Effector memory CD4-positive, alpha-beta T cell (primary cell): Measurements from ENCODE around the gene TTC21A.

ENCODE experiments used
- DNase-seq, 3 donors: peaks; one replicate each; pipeline ENCODE4 v3.0.0-alpha.2; 2020
- H3K27ac ChIP-seq: 2 replicates; pipeline ENCODE4 v1.7.0; 2013; ENCODE audit warnings: mild to moderate bottlenecking, low read length, moderate library complexity; ENCODE audit not compliant: insufficient read depth, poor library complexity, severe bottlenecking
- H3K27me3 ChIP-seq: replicated peaks from 2 replicates; pipeline ENCODE4 v1.7.0; 2013; ENCODE audit warnings: mild to moderate bottlenecking, low read length; ENCODE audit not compliant: insufficient read depth, control insufficient read depth, poor library complexity, severe bottlenecking
- H3K36me3 ChIP-seq: 2 replicates; pipeline ENCODE4 v1.7.0; 2013; ENCODE audit warnings: mild to moderate bottlenecking, low read length, moderate library complexity; ENCODE audit not compliant: control insufficient read depth, insufficient read depth
- H3K4me1 ChIP-seq: 2 replicates; pipeline ENCODE4 v1.7.0; 2013; ENCODE audit warnings: low read length, mild to moderate bottlenecking; ENCODE audit not compliant: control insufficient read depth, insufficient read depth, poor library complexity, severe bottlenecking
- H3K4me3 ChIP-seq: 2 replicates; pipeline ENCODE4 v1.7.0; 2013; ENCODE audit warnings: low read length, low read depth, mild to moderate bottlenecking; ENCODE audit not compliant: insufficient read depth, poor library complexity, severe bottlenecking
- H3K9me3 ChIP-seq: 2 replicates; pipeline ENCODE4 v1.7.0; 2013; ENCODE audit warnings: mild to moderate bottlenecking, low read length, moderate library complexity; ENCODE audit not compliant: control insufficient read depth

TTC21A gene

DNA sequence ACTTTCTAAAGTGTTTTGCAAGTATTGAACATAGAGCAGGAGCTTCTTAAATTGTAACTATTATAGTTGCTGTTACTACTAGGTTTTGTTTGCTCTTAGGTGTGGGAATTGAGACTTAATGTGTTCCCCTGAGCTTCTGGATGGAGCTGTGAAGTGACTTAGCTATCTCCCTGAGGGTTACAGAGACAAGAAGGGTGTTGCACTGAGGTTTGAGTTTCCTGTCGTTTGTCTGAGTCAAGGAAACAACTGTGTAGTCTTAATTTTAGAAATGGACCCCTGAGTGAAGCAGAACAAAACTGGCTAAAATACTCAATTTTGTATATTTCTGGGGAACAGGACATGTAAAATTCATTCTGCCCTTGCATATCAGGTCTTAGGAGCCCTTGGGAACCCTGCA lies 20.4 kb downstream of the TTC21A start:
- no peak overlapping the region for H3K27ac ChIP-seq
- H3K27me3 ChIP-seq = no peaks in the 10 kb centered on the region
- H3K4me3 ChIP-seq = no peak overlapping the region
- no peaks in the 10 kb centered on the region for H3K36me3 ChIP-seq
- H3K9me3 ChIP-seq = no peaks in the 10 kb centered on the region
- peaks cover 17% of the 10 kb centered on the region for H3K4me1 ChIP-seq
- DNase-seq = no peak

DNA sequence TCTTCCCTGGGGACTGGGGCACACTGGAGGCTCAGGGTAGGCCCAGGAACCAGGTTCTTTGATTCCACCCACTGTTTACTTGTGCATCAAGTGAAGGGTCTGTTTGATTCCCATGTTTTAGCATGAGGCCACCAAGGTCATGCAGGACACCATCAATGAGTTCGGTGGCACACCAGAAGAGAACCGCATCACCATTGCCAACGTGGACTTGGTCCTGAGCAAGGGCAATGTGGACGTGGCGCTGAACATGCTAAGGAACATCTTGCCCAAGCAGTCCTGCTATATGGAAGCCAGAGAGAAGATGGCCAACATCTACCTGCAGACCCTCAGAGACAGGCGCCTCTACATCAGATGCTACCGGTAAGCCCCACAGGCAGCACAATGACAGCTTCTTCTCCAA lies 21.5 kb downstream of the TTC21A start:
- no peaks in the 10 kb centered on the region for H3K27me3 ChIP-seq
- DNase-seq = no peak
- no peaks in the 10 kb centered on the region for H3K9me3 ChIP-seq
- H3K27ac ChIP-seq = no peak overlapping the region
- no peak overlapping the region for H3K4me3 ChIP-seq
- H3K36me3 ChIP-seq = no peaks in the 10 kb centered on the region
- peaks cover 17% of the 10 kb centered on the region for H3K4me1 ChIP-seq

DNA sequence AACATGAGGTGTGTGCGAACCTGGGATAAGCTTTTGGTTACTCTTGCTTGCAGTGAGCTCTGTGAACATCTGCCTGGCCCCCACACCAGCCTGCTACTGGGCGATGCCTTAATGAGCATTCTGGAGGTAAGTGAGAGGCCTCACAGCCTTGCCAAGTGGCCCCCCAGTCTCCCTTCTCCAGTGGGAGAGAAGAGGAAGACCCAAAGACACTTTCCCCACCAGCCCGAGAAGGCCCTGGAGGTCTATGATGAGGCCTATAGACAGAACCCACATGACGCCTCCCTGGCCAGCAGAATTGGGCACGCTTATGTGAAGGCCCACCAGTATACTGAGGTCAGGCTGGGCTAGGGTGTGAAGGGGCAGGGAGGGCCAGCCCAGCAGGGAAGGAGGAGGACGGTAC lies 22.5 kb downstream of the TTC21A start:
- Histone ChIP-seq H3K4me1 (peaks cover 17% of the 10 kb centered on the region), H3K4me3 (no peak overlapping the region), H3K36me3 (no peaks in the 10 kb centered on the region), H3K27ac (no peak overlapping the region), H3K9me3 (no peaks in the 10 kb centered on the region), H3K27me3 (no peaks in the 10 kb centered on the region)
- no peak for DNase-seq

DNA sequence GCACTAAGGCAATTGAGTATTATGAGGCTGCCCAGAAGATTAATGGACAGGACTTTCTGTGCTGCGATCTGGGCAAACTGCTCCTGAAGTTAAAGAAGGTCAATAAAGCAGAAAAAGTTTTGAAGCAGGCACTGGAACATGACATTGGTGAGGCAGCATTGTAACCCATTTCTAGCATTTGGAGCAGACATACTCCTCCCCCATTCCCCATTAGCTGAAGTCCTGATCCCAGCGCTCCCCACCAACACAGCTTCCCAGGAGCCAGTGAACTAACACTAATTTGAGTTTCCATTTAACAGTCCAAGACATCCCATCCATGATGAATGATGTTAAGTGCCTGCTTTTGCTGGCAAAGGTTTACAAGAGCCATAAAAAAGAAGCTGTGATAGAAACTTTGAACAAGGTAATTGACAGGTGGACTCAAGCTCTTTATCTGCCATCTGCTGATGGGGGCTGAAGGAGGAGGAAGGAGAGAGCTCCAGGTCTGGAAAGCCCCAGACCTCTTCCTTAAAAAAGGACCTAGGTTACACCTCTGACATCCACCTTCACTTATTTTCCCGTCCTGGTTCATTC lies 23.3 kb downstream of the TTC21A start:
- H3K4me3 ChIP-seq = no peak overlapping the region
- H3K27ac ChIP-seq = no peak overlapping the region
- no peaks in the 10 kb centered on the region for H3K36me3 ChIP-seq

DNA sequence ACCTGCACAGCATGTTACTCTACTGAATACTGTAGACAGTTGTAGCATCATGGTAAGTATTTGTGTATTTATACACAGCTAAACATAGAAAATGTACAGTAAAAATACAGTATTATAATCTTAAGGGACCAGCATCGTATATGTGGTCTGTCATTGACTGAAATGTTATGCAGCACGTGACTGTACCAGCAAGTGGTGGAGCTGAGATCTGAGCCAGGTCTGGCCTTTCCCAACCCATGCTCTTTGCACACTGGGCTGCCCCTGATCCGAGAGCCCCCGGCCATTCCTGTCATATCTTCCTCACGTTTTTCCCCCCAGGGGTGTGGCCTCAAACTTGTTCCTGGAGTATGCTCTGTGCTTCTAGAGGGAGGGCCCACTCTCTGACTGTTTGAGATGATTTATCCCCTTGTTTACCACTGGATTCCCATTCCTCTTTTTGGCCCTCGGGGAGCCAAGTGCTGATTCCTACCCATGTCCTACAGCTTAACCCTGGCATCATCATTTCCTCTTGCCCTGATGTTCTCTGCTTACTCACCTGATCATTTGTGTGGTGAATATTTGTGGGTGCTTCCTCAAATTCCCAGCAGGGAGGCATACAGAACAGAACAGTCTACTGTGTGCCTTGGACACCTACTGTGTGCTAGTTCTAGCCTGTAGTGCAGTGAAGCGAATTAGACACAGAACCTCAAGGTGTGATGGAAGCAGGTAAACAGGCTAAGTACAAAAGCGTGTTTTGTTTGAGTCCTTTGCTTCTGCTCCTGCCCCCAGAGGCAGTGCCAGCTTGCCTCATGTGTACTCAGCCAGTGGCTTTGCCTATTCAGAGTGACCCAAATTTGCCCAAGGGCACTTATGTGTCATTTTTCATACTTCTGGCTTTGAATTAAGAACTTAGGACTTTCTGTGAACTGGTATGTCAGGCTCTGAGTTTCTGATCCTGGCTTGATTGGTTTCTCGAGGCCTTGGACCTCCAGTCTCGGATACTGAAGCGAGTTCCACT lies 24.9 kb downstream of the TTC21A start:
- H3K27ac ChIP-seq = no peak overlapping the region
- H3K9me3 ChIP-seq = no peaks in the 10 kb centered on the region
- no peaks in the 10 kb centered on the region for H3K36me3 ChIP-seq
- no peak overlapping the region for H3K4me3 ChIP-seq
- H3K4me1 ChIP-seq = peaks cover 13% of the 10 kb centered on the region
- H3K27me3 ChIP-seq = no peaks in the 10 kb centered on the region
- DNase-seq = no peak

More for the DNA sequence above, 23.3 kb downstream of the TTC21A start:
- peaks cover 17% of the 10 kb centered on the region for H3K4me1 ChIP-seq
- H3K9me3 ChIP-seq = no peaks in the 10 kb centered on the region
- H3K27me3 ChIP-seq = no peaks in the 10 kb centered on the region
- DNase-seq = no peak

DNA sequence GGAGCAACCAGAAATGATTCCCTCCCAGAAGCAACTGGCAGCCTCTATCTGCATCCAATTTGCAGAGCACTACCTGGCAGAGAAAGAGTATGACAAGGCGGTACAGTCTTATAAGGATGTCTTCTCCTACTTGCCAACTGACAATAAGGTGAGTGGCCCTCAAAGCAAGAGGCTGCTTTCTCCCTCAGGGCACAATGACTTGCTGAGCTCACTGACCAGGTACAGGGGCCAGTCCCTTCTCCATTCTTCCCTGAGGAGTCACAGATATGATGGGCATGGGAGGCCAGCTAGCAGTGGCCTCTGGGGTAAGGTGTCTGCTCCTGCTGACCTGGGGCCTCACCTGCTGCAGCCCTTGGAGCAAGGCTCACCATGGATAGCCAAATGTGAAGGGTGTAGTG lies 25.6 kb downstream of the TTC21A start:
- no peaks in the 10 kb centered on the region for H3K27me3 ChIP-seq
- peaks cover 6% of the 10 kb centered on the region for H3K4me1 ChIP-seq
- H3K9me3 ChIP-seq = no peaks in the 10 kb centered on the region
- no peak overlapping the region for H3K27ac ChIP-seq
- H3K36me3 ChIP-seq = no peaks in the 10 kb centered on the region
- no peak for DNase-seq
- H3K4me3 ChIP-seq = no peak overlapping the region

DNA sequence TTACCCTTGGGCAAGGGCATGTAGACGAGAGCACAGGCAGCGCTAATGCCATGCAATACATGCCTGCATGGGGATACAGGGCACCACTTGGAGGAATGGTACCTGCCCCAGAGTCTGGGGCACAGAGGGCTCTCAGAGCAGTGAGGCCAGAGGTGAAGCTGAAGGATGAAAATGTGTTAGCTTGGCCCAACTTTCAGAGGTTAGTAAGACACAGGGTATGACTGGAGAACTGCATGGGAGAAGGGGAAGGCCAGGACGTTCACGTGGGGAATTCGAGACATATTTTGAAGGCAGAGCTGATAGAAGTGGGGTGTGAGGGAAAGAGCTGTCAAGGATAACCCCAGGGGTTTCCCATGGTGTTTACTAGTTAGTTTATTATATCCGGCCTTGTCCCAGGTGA lies 26.3 kb downstream of the TTC21A start:
- DNase-seq = no peak

DNA sequence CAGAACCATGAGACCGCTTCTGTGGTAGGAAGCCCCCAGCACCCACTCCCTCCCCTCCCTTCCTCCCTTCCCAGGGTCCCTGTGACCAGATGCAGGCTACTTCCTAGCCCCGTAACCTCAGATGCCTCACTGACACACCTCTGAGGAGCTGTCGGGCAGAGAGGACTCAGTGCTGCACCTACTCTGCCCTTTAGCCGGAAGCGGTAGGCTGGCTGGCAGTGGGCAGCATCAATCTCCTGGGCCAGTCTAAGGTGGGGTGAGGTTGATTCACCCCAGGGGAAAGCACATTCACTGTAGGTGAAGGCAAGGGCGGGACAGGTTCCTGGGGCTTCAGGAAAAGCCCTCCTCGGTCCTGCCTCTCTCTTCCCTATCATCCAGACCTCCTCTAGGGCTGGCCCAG lies 26.8 kb downstream of the TTC21A start:
- Histone ChIP-seq H3K27me3 (no peaks in the 10 kb centered on the region), H3K4me3 (no peak overlapping the region), H3K36me3 (no peaks in the 10 kb centered on the region), H3K27ac (no peak overlapping the region), H3K4me1 (no peaks in the 10 kb centered on the region), H3K9me3 (no peaks in the 10 kb centered on the region)
- DNase-seq = no peak

More for the DNA sequence above, 26.3 kb downstream of the TTC21A start:
- no peaks in the 10 kb centered on the region for H3K27me3 ChIP-seq
- no peak overlapping the region for H3K4me3 ChIP-seq
- no peaks in the 10 kb centered on the region for H3K9me3 ChIP-seq
- H3K27ac ChIP-seq = no peak overlapping the region
- no peaks in the 10 kb centered on the region for H3K36me3 ChIP-seq
- H3K4me1 ChIP-seq = no peaks in the 10 kb centered on the region

DNA sequence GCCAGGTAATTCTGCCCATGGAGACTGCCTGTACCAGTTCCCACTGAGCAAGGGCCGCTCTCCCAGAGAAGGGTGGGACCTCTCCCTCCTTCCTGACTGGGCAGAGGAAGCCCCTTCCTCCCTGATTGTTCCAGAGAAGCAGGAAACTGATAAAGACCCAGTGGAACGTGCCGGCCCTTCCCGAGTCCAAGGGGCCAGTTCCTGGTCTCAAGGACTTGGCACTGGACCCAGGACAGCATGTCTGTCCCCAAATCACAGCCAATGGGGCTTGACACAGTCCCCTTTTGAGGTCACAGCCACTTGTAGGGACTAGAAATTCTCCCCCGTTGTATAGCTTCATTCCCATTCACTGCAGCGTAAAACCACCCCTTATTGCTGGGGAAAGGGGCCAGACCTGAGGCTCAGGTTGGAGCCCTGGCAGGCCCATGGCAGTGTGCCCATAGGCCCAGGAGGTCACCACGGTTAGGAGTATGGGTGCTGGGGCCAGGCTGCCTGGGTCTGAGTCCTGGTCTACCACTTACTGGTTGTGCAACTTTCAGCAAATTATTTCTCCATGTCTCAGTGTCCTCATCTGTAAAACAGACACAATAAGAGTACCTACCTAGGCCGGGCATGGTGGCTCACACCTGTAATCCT lies 27.8 kb downstream of the TTC21A start:
- H3K27ac ChIP-seq = no peak overlapping the region
- H3K4me3 ChIP-seq = no peak overlapping the region
- H3K27me3 ChIP-seq = no peaks in the 10 kb centered on the region
- H3K9me3 ChIP-seq = no peaks in the 10 kb centered on the region
- DNase-seq = no peak
- peaks cover 5% of the 10 kb centered on the region for H3K36me3 ChIP-seq
- H3K4me1 ChIP-seq = no peaks in the 10 kb centered on the region
